GM12891 (cell line): Measurements from ENCODE around the gene FBXL20.

ENCODE experiments used
- POLR2A ChIP-seq: IDR thresholded peaks from 2 replicates; pipeline ENCODE4 v1.6.1; 2011; ENCODE audit warnings: low read depth, low read length, control low read depth
- POLR2AphosphoS5 ChIP-seq: IDR thresholded peaks from 2 replicates; pipeline ENCODE4 v1.6.1; 2011; ENCODE audit warnings: low read depth, low read length, control low read depth
- SPI1 ChIP-seq: IDR thresholded peaks from 2 replicates; pipeline ENCODE4 v1.6.1; 2011; ENCODE audit warnings: low read depth, low read length, control low read depth
- TAF1 ChIP-seq: IDR thresholded peaks from 2 replicates; pipeline ENCODE4 v1.6.1; 2011; ENCODE audit warnings: low read depth, low read length, control low read depth

- TF ChIP-seq TAF1 (no peak), POLR2A (no peak), POLR2AphosphoS5 (no peak), SPI1 (no peak)
Measured at GRCh38 chr17:39402244-39402889, 941 bp upstream of the FBXL20 start.
